Panc1 (cell line): ENCODE measurements around the gene TMEM52. TPM values are rescaled to one million over a fixed set of nuclear protein-coding genes. Genes with fewer than 3 reads are reported as not detected.

ENCODE experiments used
- ATAC-seq: fragments of 200-7000 bp; cut with Tn5 transposase; 2 replicates; pipeline ENCODE4 v1.9.1; 2020; ENCODE audit warnings: mild to moderate bottlenecking, moderate library complexity
- BruUV-seq: library from RNA; stranded (reverse); fragments of 400-500 nt; replicated peaks from 2 replicates; lab custom pipeline; 2021; lab: Mats Ljungman, UMichigan
- CTCF ChIA-PET: fragments of 300-600 bp; sonication (Branson Sonifier 250); formaldehyde crosslinking; loops from one replicate; lab custom pipeline; 2022; ENCODE audit warnings: antibody characterized with exemption; lab: Charles Lee
- POLR2A ChIA-PET: fragments of 300-600 bp; sonication (Branson Sonifier 250); formaldehyde crosslinking; loops from one replicate; lab custom pipeline; 2022; ENCODE audit warnings: antibody characterized with exemption; lab: Charles Lee
- DNase-seq: peaks from one replicate; pipeline ENCODE4 v3.0.0-alpha.2; 2010; ENCODE audit warnings: low read depth, low spot score
- H3K27ac ChIP-seq: 2 replicates; pipeline ENCODE4 v1.5.1; 2011; ENCODE audit warnings: mild to moderate bottlenecking, low read length, inconsistent platforms
- H3K27me3 ChIP-seq: fragments of 200-500 bp; sonication (Bioruptor generic); 2 replicates; pipeline ENCODE4 v1.6.0; 2014; ENCODE audit warnings: low read length, inconsistent platforms; ENCODE audit not compliant: control insufficient read depth, insufficient read depth
- H3K36me3 ChIP-seq: fragments of 200-500 bp; sonication (Bioruptor generic); 2 replicates; pipeline ENCODE4 v1.5.1; 2014; ENCODE audit warnings: inconsistent platforms, mild to moderate bottlenecking, low read length, moderate library complexity; ENCODE audit not compliant: control insufficient read depth, insufficient read depth
- H3K4me1 ChIP-seq: 2 replicates; pipeline ENCODE4 v1.5.1; 2011; ENCODE audit warnings: inconsistent platforms, mild to moderate bottlenecking, low read length, moderate library complexity; ENCODE audit not compliant: control insufficient read depth, insufficient read depth
- H3K4me3 ChIP-seq, 2 experiments: 2 replicates each; pipeline ENCODE4 v1.5.1; 2011 to 2012; ENCODE audit warnings: low read depth in 2 of 2, low read length in 2 of 2, mild to moderate bottlenecking in 2 of 2, inconsistent platforms in 1 of 2, moderate library complexity in 1 of 2
- H3K9me3 ChIP-seq: fragments of 200-500 bp; sonication (Bioruptor generic); 2 replicates; pipeline ENCODE4 v1.5.1; 2014; ENCODE audit warnings: low read depth, mild to moderate bottlenecking, inconsistent platforms, low read length, moderate library complexity; ENCODE audit not compliant: control insufficient read depth, insufficient read depth
- CTCF ChIP-seq: fragments of 450-650 bp; IDR thresholded peaks from 2 replicates; pipeline ENCODE4 v1.5.1; 2017; ENCODE audit warnings: mild to moderate bottlenecking
- POLR2AphosphoS5 ChIP-seq: IDR thresholded peaks from 2 replicates; pipeline ENCODE4 v1.6.1; 2012; ENCODE audit warnings: mild to moderate bottlenecking, low read depth, low read length, moderate library complexity
- REST ChIP-seq, 2 experiments: IDR thresholded peaks; 2 replicates each; pipeline ENCODE4 v1.6.1; 2011 to 2012; ENCODE audit warnings: low read depth in 2 of 2, control low read depth in 1 of 2, low read length in 1 of 2, mild to moderate bottlenecking in 1 of 2, moderate library complexity in 1 of 2; ENCODE audit not compliant: insufficient read depth in 1 of 2
- SIN3A ChIP-seq: IDR thresholded peaks from 2 replicates; pipeline ENCODE4 v1.6.1; 2012; ENCODE audit warnings: low read depth, mild to moderate bottlenecking, low read length, moderate library complexity, borderline replicate concordance; ENCODE audit not compliant: insufficient read depth
- TCF7L2 ChIP-seq: IDR thresholded peaks from 2 replicates; pipeline ENCODE4 v1.6.1; 2011; ENCODE audit warnings: mild to moderate bottlenecking, low read depth, low read length, inconsistent platforms
- in situ Hi-C: cut with HindIII; loops from 2 replicates; pipeline ENCODE4 v1.10.0; 2016; ENCODE audit warnings: low sequenced_read_pairs, low pct_unique_long_range_greater_than_20kb
- intact Hi-C: fragments of 100-400 bp; cut with micrococcal nuclease; formaldehyde crosslinking; loops from one replicate; pipeline ENCODE4 v1.10.0; 2022; ENCODE audit not compliant: unreplicated experiment
- total RNA-seq: library from RNA; stranded (reverse); gene quantifications from one replicate; pipeline ENCODE4 v1.2.1, GENCODE V29; 2021; ENCODE audit not compliant: unreplicated experiment

The TMEM52 gene
- total RNA-seq, 1 experiment from 2014 or later = 2.5 TPM

DNA sequence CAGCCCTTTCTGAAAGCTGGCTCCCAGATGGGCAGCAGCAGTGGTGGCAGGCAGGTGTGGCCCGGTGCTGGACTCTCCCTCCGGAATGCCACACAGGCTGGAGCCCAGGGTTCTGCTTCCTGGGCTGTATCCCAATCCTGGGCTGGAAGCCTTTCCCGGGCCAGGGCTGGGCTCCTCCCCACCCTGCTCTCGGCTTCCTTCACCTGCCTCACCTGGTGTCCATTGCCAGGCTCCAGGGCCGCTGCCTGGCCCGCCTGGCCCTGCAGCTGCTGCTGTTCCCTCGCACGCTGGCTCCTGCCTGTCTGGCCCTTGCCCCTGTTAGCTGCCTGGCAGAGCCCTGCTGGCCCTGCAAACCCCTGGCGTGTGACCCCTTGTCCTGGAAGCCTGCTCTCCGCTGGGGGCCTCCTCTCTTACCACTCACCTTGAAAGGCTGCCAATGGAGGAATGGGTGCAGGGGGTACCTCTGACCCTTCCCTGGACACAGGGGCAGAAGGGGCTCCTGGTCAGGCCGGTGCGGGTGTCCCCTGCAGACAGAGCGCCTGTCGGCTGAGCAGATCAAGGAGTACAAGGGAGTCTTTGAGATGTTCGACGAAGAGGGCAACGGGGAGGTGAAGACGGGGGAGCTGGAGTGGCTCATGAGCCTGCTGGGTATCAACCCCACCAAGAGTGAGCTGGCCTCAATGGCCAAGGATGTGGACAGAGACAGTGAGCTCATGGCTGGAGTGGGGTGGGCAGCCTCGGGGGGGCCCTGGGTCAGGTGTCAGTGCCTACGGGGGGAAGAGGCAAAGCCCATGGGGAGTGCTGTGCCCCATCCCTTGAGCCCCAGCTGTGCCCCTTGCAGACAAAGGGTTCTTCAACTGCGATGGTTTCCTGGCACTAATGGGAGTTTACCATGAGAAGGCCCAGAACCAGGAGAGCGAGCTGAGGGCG is 2.9 kb downstream of the TMEM52 start:
- Histone ChIP-seq H3K27ac (no peak overlapping the region), H3K27me3 (no peaks in the 10 kb centered on the region), H3K4me1 (no peaks in the 10 kb centered on the region), H3K9me3 (no peaks in the 10 kb centered on the region), H3K4me3 (no peak overlapping the region), H3K36me3 (no peaks in the 10 kb centered on the region)
- in situ Hi-C loops (no loop called here), intact Hi-C loops (no loop called here)
- POLR2A ChIA-PET = no interaction called here
- BruUV-seq = no TSS peak
- TF ChIP-seq CTCF (no peak), POLR2AphosphoS5 (no peak), REST (IDR thresholded peaks at IDR 0.05; ENCODE audit: insufficient read depth in 1 of 2, low read depth in 2 of 2, low read length in 1 of 2) (no peak), SIN3A (no peak), TCF7L2 (no peak)
- ATAC-seq (no peak), DNase-seq (no peak)
- CTCF ChIA-PET = no interaction called here

- intact Hi-C loops = no loop called here
- DNase-seq (no peak), ATAC-seq (no peak)
- Histone ChIP-seq H3K4me3 (no peak within 1 kb of the TSS), H3K36me3 (no peaks in the 10 kb centered on the region), H3K4me1 (peaks cover 3% of the 10 kb centered on the region), H3K9me3 (no peaks in the 10 kb centered on the region), H3K27me3 (no peaks in the 10 kb centered on the region), H3K27ac (no peak within 1 kb of the TSS)
- TF ChIP-seq REST (IDR thresholded peaks at IDR 0.05; ENCODE audit: insufficient read depth in 1 of 2, low read depth in 2 of 2, low read length in 1 of 2) (no peak), CTCF (no peak), POLR2AphosphoS5 (no peak)
- BruUV-seq = no TSS peak
- POLR2A ChIA-PET = no interaction called here
- in situ Hi-C loops = no loop called here
- CTCF ChIA-PET = no interaction called here
These were observed 3.9 kb downstream of the TMEM52 start, which contains the start of gene CALML6 for GRCh38 chr1:1914971-1915692. CALML6 (plus strand) TSS chr1:1915260; CDS start chr1:1915281, 21 bp downstream.
